Loucy (cell line): ENCODE data around the gene SPAG6.

Source experiments
- H2AFZ ChIP-seq: fragments of 200-600 bp; sonication (generic); 2 replicates; pipeline ENCODE4 v1.6.0; 2016; ENCODE audit warnings: antibody characterized with exemption, mild to moderate bottlenecking, low read length, moderate library complexity
- H3F3A ChIP-seq: fragments of 200-600 bp; 2 replicates; pipeline ENCODE4 v1.6.0; 2016; ENCODE audit warnings: antibody characterized with exemption, low read depth, mild to moderate bottlenecking
- H3K27me3 ChIP-seq: fragments of 200-600 bp; sonication (generic); 2 replicates; pipeline ENCODE4 v1.6.1; 2014; ENCODE audit warnings: low read length, mild to moderate bottlenecking; ENCODE audit not compliant: insufficient read depth, poor library complexity, severe bottlenecking
- H3K36me3 ChIP-seq: fragments of 200-600 bp; sonication (generic); 2 replicates; pipeline ENCODE4 v1.6.1; 2016; ENCODE audit warnings: low read length; ENCODE audit not compliant: insufficient read depth
- H3K4me1 ChIP-seq: fragments of 200-600 bp; sonication (generic); 2 replicates; pipeline ENCODE4 v1.5.1; 2014; ENCODE audit warnings: low read length, mild to moderate bottlenecking; ENCODE audit not compliant: insufficient read depth, poor library complexity, severe bottlenecking
- H3K4me2 ChIP-seq: fragments of 200-600 bp; sonication (generic); 2 replicates; pipeline ENCODE4 v1.6.0; 2014; ENCODE audit warnings: antibody characterized with exemption, low read length, low read depth, mild to moderate bottlenecking; ENCODE audit not compliant: poor library complexity, severe bottlenecking
- H3K4me3 ChIP-seq: fragments of 200-600 bp; sonication (generic); 2 replicates; pipeline ENCODE4 v1.5.1; 2014; ENCODE audit warnings: low read length, mild to moderate bottlenecking, mixed read lengths; ENCODE audit not compliant: poor library complexity, severe bottlenecking
- H3K79me2 ChIP-seq: fragments of 200-600 bp; sonication (generic); 2 replicates; pipeline ENCODE4 v1.6.1; 2014; ENCODE audit warnings: low read length; ENCODE audit not compliant: insufficient read depth
- H3K9ac ChIP-seq: fragments of 200-600 bp; sonication (generic); 2 replicates; pipeline ENCODE4 v1.6.0; 2014; ENCODE audit warnings: mild to moderate bottlenecking, low read depth, low read length, moderate library complexity; ENCODE audit not compliant: poor library complexity, severe bottlenecking
- H3K9me2 ChIP-seq: fragments of 200-600 bp; sonication (generic); replicated peaks from 2 replicates; pipeline ENCODE4 v1.6.1; 2016; ENCODE audit warnings: low read depth, low read length, mixed read lengths
- H3K9me3 ChIP-seq: fragments of 200-600 bp; sonication (generic); 2 replicates; pipeline ENCODE4 v1.6.1; 2014; ENCODE audit warnings: mild to moderate bottlenecking, antibody characterized with exemption, low read length, low read depth; ENCODE audit not compliant: insufficient read depth
- H4K20me1 ChIP-seq: fragments of 200-600 bp; sonication (generic); 2 replicates; pipeline ENCODE4 v1.6.0; 2014; ENCODE audit warnings: antibody characterized with exemption, low read length, mild to moderate bottlenecking; ENCODE audit not compliant: insufficient read depth, poor library complexity, severe bottlenecking
- CTCF ChIP-seq: fragments of 200-600 bp; sonication (generic); conservative IDR thresholded peaks from 2 replicates; pipeline ENCODE4 v1.5.1; 2014; ENCODE audit warnings: mild to moderate bottlenecking, antibody characterized with exemption, low read length
- EZH2phosphoT487 ChIP-seq: fragments of 200-600 bp; IDR thresholded peaks from 2 replicates; pipeline ENCODE4 v1.6.1; 2018; ENCODE audit warnings: antibody characterized with exemption, mild to moderate bottlenecking, moderate library complexity, borderline replicate concordance

The SPAG6 gene

DNA sequence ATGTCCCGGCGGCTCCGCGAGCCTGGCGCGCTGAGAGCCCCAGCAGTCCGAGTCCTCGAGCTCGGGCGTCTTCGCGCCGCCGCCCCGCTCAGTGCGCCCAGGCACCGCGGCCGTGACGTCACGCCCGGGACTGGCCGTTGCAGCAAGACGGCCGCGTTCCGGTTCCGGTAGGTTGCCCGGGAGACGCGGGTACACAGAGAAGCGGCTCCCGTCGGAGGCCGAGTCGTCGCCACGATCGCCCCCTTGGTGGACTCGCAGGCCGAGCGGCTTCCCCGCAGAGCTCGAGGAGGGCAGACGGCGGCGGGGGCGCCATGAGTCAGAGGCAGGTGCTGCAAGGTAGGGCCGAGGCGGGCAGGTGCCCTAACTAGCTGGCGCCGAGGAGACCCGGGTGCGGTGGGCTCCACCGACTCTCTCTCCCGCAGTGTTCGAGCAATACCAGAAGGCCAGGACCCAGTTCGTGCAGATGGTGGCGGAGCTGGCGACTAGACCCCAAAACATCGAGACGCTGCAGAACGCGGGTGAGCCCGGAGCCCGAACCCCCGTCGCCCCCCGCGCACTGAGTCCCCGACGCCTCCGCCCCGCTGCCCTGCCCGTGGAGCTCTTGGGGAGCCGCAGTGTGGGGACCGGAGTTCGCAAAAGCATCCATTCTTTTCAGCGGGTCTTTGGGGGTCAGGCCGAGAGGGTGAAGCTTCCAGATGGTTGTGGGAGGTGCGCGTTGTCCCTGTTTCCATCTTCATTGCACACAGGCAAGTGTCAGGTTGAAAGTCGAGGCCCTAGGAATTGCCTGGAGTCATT lies at the start of gene SPAG6:
Gene SPAG6 (plus strand): TSS at position 196 of the 795 bp plus-strand sequence. CDS start 116 bp downstream, at position 312.
- H3F3A ChIP-seq: peaks cover 3% of the 10 kb centered on the region; the same call in 1 of the 2 replicates
- H3K9ac ChIP-seq: peak within 1 kb of the TSS; percentile 90
- H3K4me3 ChIP-seq: peak within 1 kb of the TSS; percentile 47
- H3K4me1 ChIP-seq: peaks cover 31% of the 10 kb centered on the region
- H3K36me3 ChIP-seq: no peaks in the 10 kb centered on the region
- no peak for TF ChIP-seq EZH2phosphoT487
- no peak for TF ChIP-seq CTCF
- peak within 1 kb of the TSS; percentile 73 for H3K4me2 ChIP-seq
- H3K79me2 ChIP-seq: peaks cover 21% of the 10 kb centered on the region
- no peak within 1 kb of the TSS for H2AFZ ChIP-seq
- H3K9me3 ChIP-seq: no peaks in the 10 kb centered on the region
- H4K20me1 ChIP-seq: no peaks in the 10 kb centered on the region
- H3K27me3 ChIP-seq: no peaks in the 10 kb centered on the region
- no peaks in the 10 kb centered on the region for H3K9me2 ChIP-seq

DNA sequence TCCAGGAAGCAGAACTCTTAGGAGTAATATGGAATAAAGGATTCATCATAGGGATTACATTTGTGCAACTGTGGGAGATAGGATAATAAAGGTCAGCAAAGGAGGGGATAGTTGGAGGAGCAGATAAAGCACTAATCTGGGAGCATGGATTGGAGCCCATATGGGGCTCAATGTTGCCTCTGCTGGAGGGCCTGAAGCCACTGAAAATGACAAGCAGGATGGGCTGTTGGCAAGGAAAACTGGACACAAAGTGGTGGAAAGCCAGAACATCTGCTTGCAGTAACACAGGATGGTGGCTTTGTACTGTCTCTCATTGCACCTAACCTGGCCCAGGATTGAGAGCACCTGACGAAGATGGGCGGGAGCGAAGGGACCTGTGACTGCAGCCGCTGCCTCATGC lies 44.1 kb upstream of the SPAG6 start:
- Histone ChIP-seq H3K4me1 (no peaks in the 10 kb centered on the region), H2AFZ (no peak overlapping the region)
- no peak for TF ChIP-seq EZH2phosphoT487
- peak; percentile 22; the same call in 1 of the 2 replicates for TF ChIP-seq CTCF

DNA sequence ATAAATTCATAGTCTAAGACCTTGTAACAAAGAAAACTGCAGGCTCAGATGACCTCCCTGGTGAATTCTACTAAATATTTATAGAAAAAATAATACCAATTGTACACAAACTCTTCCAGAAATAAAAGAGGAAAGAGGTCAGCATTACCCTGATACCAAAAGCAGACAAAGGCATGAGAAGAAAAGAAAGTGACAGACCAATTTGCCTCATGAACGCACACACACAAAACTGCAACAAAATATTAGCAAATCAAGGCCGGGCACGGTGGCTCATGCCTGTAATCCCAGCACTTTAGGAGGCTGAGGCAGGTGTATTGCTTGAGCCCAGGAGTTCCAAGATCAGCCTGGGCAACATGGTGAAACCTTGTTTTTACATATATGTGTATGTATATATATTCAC lies 41.8 kb upstream of the SPAG6 start:
- H3K4me3 ChIP-seq: no peak overlapping the region
- TF ChIP-seq CTCF (no peak), EZH2phosphoT487 (no peak)
- no peaks in the 10 kb centered on the region for H3K27me3 ChIP-seq
- H3K9ac ChIP-seq: no peak overlapping the region
- no peak overlapping the region for H3K4me2 ChIP-seq
- no peaks in the 10 kb centered on the region for H3K9me2 ChIP-seq
- peaks cover 10% of the 10 kb centered on the region for H3K4me1 ChIP-seq
- H3K79me2 ChIP-seq: no peaks in the 10 kb centered on the region
- H3F3A ChIP-seq: no peaks in the 10 kb centered on the region
- no peaks in the 10 kb centered on the region for H3K36me3 ChIP-seq
- no peaks in the 10 kb centered on the region; the same call in 1 of the 2 replicates for H3K9me3 ChIP-seq
- H2AFZ ChIP-seq: no peak overlapping the region
- H4K20me1 ChIP-seq: no peaks in the 10 kb centered on the region

More for the DNA sequence above, 44.1 kb upstream of the SPAG6 start:
- H3K9ac ChIP-seq: no peak overlapping the region
- H4K20me1 ChIP-seq: no peaks in the 10 kb centered on the region
- no peaks in the 10 kb centered on the region for H3K79me2 ChIP-seq
- no peaks in the 10 kb centered on the region; the same call in 1 of the 2 replicates for H3K9me3 ChIP-seq
- no peak overlapping the region for H3K4me3 ChIP-seq
- no peaks in the 10 kb centered on the region for H3K36me3 ChIP-seq
- no peaks in the 10 kb centered on the region for H3K9me2 ChIP-seq
- no peaks in the 10 kb centered on the region for H3K27me3 ChIP-seq
- no peak overlapping the region for H3K4me2 ChIP-seq
- no peaks in the 10 kb centered on the region for H3F3A ChIP-seq
